OCI-M2 (cell line): ENCODE results near the gene USP38.
"Not testable (repeated sequence)": the region's sequence is repeated elsewhere in the genome, so short reads cannot be mapped to it uniquely, and the experiment has no call there.

Experiments
- DNase-seq: peaks from one replicate; lab custom pipeline; 2025; ENCODE audit not compliant: unreplicated experiment; lab: John Stamatoyannopoulos, UW

The USP38 gene

DNA sequence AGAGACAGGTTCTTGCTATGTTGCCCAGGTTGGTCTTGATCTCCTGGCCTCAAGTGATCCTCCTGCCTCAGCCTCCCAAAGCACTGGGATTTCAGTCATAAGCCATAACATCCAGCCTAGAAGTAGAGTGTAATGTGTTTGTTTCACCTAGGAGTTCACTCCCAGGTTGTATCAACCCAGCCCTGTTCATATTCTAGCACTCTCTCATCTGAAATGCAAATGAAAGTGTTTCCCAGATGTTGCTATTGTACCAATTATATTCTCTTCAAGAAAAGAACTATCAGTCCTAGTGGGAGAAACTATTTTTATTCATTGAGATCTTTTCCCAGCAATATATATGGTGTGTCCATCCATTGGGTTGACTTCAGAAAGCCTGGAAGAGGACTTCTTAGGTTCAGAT lies 72.6 kb downstream of the USP38 start:
- no peak for DNase-seq

DNA sequence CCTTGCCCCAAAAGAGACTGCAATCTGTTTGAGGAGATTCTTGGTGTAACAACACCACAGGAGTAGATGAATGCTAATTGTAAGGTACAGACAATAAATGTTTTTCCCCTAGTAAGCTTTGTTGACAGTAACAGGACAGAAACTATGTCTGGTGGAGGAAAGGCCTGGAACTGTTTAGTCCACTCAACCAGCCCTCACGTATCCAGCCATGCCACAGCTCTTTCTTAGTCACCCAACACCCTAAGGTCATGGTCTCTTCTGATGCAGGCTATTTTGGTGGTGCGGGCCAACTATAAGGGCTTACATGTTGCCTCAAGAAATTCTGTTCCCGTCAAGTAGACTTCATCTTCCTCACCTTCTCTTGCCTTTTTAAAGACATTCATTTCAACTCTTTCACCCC lies 76.0 kb downstream of the USP38 start:
- DNase-seq, result no peak

DNA sequence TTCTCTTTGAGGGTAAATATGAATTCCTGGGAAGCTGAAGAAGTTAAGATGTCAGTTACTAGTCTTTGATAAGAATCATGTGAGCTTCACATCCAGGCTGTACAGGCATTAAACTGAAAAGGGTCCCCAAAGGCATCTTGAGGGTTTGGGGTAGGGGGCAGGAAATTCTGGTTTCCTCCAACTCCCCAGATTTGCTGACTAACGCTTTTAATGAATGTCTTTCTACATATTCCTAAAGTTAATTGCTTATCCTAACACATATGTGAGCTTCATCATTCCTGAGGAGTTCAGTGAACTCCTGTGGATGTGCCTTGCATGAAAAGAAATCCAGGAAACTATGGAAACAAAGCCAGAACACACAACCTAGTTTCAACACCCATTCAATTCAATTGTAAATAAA lies 78.1 kb downstream of the USP38 start:
- DNase-seq, result no peak

DNA sequence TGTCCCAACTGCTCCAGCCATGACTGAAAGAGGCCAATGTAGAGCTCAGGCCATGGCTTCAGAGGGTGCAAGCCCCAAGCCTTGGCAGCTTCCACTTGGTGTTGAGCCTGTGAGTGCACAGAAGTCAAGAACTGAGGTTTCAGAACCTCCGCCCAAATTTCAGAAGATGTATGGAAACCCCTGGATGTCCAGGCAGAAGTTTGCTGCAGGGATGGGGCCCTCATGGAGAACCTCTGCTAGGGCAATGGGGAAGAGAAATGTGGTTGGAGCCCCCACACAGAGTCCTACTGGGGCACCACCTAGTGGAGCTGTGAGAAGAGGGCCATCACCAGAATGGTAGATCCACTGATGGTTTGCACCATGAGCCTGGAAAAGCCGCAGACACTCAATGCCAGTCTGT lies 83.0 kb downstream of the USP38 start:
- DNase-seq, result not testable (repeated sequence)

DNA sequence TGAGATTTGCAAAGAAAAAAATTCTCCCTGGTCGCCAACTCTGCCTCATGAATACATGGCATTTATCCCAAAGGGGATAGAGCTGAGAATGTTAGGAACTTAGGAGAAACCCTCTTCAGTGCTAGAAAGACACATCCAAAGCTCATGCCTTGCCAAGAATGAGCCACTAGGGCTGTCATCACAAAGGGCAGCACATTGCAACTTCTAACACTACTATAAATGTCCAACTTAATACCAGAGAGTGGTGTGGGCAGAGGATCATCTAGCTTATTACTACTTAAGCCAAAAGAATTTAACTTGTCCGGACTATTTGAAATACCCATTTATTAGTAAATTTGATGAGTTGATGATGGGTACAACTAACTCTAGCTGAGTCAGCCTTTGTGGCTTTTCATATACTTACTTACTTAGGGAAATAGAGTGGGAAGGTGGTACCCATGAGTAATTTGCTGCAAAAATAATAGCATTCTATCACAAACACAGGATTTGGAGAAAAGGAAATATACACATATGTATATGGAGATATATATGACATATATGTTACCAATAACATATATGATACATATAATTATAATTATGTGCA lies 85.6 kb downstream of the USP38 start:
- no peak for DNase-seq
